GM21423 (cell line): ENCODE data around the gene SLC4A3.

Source experiments
- ATAC-seq: cut with Tn5 transposase; IDR thresholded peaks from one replicate; pipeline ENCODE4 v1.9.1; 2021; ENCODE audit warnings: mild to moderate bottlenecking, moderate library complexity; ENCODE audit not compliant: unreplicated experiment

SLC4A3 gene

DNA sequence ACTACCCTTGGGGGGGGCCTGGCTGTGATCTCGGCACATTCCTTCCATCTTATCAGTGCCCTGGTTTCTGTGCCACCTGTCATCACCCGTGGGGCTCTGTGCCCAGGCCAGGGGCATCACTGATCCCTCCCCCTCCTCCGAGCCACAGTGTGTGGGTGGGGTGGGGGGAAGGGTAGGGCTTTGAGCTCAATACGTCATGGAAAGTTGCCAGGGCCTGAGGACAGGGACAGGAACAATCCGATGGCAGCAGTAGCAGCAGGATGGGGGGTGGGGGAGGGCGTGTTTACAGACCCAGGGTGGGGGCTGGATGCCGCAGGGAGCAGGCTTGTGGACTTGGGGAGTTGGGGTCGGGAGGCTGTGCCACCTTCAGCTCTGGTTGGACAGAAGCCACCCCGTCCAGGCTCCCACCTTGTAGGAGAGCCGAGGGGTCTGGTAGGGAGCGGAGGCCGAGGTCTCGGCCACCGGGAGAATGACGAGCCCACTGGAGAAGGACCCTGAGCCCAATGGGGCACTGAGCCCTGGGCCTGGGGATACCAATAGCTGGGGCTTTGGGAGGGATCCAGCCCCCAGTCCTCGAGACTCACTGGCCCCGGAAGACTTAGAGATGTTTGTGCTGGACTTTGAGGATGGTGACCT lies 3.5 kb downstream of the SLC4A3 start:
- no peak for ATAC-seq

DNA sequence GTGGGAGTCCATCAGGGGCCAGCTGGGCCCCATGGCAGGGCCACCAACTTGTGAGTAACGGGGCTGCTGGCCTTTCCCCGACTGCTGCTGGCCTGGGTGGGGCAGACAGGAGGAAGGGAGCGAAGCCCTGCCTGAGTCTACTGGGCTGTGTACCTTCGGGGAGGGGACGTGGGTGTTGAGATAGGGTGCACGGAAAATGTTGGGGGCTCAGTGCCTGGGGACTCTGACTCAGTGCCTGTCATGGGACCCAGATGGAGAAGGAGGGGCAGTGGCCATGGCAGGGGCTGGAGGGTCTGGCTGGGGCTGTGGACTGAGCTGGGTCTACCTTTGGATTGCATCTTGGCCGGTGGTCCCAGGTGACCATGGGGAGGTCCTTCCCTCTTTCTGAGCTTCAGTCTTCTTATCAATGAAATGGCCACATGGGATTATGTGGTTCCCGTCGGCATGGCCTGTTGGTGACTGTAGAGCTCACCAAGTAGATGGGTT lies 4.0 kb downstream of the SLC4A3 start:
- ATAC-seq = no peak

DNA sequence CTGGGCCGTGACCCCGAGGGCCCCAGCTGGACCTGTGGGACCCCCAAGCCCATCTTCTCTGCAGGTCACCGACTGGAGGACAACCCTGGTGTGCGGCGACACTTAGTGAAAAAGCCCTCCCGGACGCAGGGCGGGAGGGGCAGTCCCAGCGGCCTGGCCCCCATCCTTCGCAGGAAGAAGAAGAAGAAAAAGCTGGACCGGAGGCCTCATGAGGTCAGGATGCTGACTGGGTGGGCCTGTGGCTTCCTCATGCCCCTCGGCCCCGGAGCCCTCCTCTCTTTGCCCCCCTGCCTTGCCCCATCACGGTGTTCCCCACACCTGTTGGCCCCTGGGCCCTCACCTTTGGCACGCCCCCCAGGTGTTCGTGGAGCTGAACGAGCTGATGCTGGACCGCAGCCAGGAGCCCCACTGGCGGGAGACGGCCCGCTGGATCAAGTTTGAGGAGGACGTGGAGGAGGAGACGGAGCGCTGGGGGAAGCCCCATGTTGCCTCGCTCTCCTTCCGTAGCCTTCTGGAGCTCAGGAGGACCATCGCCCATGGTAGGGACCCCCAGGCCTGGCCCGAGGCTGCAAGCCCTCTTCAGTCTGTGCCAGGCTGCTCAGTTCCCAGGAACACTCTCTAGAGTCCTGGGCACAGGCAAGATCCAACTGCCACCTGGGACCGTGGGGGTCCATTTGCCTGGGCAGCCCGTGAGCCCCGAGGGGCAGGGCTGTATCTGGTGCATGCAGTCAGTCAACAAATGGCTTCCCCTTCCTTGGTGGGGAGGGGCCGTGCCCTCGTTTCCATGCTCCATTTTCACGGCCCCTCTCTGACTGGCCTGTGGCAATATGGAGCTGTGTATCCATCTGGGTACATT lies 4.7 kb downstream of the SLC4A3 start:
- no peak for ATAC-seq

- ATAC-seq = no peak
These were observed 5.3 kb downstream of the SLC4A3 start for GRCh38 chr2:219632760-219633105.

GRCh38 chr2:219633276-219634065 lies 6.0 kb downstream of the SLC4A3 start:
- no peak for ATAC-seq

- no peak for ATAC-seq
These were observed 6.9 kb downstream of the SLC4A3 start for GRCh38 chr2:219634171-219634940.

DNA sequence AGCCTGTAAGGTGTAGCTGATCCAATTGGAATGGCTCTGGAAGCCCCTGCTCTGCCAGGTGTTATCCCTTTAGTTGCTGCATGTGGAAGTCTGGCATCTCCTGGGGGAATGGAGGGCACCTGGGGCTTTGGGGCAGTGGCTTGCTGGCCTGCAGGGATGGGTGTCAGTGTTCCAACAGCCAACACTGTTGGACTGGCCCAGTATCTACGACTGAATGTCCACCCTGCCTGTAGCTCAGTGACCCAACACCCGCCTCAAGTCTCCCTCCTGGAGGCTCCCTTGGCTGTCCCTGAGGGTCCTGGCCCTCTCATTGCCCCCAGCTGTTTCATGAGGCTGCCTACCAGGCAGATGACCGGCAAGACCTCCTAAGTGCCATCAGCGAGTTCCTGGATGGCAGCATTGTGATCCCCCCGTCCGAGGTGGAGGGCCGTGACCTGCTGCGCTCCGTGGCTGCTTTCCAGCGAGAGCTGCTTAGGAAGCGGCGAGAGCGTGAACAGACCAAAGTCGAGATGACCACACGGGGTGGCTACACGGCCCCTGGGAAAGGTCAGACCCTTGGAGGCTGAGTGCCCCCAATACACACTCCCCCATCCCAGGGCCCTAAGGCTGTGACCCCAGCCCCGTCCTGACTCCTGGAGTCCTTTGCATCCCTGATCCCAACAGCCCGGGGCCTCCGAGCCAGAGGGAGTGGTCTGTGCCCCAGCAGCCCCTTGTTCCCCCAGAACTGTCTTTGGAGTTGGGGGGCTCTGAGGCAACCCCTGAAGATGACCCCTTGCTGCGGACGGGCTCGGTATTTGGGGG lies 7.7 kb downstream of the SLC4A3 start:
- no peak for ATAC-seq

DNA sequence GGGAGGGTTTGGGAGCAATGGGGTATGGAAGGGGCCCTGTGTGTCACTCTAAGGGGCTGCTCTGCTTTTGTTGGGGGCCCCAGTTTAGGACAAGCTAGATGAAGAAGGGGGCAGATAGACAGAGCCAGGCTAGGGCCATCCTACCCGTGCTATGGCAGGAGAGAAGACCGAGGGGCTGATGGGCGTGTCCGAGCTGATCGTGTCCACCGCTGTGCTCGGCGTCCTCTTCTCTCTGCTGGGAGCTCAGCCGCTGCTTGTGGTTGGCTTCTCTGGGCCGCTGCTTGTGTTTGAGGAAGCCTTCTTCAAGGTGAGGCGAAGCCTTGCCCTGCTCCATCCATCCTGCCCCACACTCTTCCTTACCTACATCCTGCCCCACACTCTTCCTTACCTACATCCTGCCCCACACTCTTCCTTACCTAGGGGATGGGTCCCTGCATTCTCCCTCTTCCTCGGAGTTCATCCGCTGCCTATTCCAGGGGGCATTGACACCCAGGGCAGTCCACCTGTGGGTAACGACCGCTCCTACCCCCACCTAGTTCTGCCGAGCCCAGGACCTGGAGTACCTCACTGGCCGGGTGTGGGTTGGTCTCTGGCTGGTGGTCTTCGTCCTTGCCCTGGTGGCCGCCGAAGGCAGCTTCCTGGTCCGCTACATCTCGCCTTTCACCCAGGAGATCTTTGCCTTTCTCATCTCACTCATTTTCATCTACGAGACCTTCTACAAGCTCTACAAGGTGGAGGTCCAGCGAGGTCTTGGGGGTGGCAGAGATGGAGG lies 8.9 kb downstream of the SLC4A3 start:
- no peak for ATAC-seq

- no peak for ATAC-seq
These were observed 9.8 kb downstream of the SLC4A3 start for GRCh38 chr2:219636941-219637841.

GRCh38 chr2:219637842-219638185 lies 10.4 kb downstream of the SLC4A3 start:
- ATAC-seq = no peak

DNA sequence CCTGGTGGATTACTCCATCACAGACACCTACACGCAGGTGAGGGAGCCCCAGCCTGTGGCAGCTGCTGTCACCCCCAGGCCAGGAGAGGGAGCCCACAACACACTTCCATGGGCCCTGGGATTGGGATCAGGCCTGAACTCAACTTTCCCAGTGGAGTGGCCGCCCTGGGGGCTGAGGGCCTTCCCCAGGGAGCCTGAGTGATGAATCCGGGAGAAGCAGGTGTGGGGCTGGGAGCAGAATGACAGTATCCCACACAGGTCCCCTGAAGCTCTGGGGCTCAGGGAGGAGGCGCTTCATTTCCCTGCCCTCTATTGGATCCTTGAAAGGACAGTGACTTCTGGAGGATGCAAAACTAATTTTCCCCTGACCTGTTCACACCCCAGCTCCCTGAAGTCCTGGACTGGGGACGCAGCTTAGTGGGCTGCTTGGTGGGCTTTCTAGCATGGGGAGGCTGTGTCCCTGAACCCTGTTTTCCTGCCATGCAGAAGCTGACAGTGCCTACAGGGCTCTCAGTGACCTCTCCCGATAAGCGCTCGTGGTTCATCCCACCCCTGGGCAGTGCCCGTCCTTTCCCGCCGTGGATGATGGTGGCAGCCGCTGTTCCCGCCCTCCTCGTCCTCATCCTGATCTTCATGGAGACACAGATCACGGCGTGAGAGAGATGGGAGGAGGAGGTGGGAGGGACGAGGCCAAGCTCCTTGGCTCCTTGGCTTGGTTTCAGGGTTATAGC lies 11.0 kb downstream of the SLC4A3 start:
- no peak for ATAC-seq

GRCh38 chr2:219638948-219639755 lies 11.7 kb downstream of the SLC4A3 start:
- ATAC-seq = no peak

GRCh38 chr2:219641390-219642068 lies 14.1 kb downstream of the SLC4A3 start:
- no peak for ATAC-seq

- no peak for ATAC-seq
These were observed 14.6 kb downstream of the SLC4A3 start for GRCh38 chr2:219642069-219642454.

DNA sequence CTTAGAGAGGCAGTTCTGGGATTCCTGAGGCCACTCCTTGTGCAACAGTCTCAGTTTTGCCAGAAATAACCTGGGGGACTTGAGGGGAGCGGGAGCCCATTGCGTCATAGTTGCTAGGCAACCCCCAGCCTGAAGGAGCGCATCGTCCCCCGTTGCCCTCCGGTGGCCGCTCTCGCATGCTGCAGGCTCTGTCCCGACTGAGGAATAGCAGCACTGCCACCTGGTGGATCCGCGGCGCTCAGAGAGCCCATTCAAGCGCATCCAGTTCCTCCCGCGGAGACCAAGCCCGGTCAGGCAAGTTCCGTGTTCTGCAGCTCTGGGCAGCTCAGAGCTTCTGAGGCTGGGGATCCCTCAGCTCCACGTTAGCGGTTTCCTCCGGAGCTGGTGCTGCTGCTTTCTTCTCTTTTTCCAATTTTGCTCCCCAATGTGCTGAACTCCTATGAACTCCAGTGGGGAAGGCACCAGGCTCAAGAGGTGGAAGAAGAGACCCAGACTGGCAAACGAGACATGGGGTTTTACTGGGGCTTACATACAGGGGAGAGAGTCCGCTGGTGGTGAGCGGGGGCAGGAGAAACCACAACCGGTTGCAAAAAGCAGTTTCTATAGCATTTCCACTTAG lies 15.1 kb downstream of the SLC4A3 start:
- peak; percentile 98 for ATAC-seq

GRCh38 chr2:219643084-219643473 lies 15.6 kb downstream of the SLC4A3 start:
- ATAC-seq = no peak
